Stimulated activated CD8-positive, alpha-beta memory T cell treated with anti-CD3 and anti-CD28 coated beads, Interleukin-2, amount 100 ng/mL, for 1 hour (primary cell): ENCODE measurements around the gene DOCK7.
"Not testable (repeated sequence)": the region's sequence is repeated elsewhere in the genome, so short reads cannot be mapped to it uniquely, and the experiment has no call there.

Source experiments
- DNase-seq, 2 donors: peaks; one replicate each; pipeline ENCODE4 v3.0.0-alpha.2; 2020; ENCODE audit warnings: low read depth in 2 of 2

Gene DOCK7

GRCh38 chr1:62536865-62537264 lies 151.3 kb downstream of the DOCK7 start:
- no peak for DNase-seq

- DNase-seq: no peak
Observed at GRCh38 chr1:62530516-62531154, 157.6 kb downstream of the DOCK7 start.

- DNase-seq: no peak
Observed at GRCh38 chr1:62529227-62529626, 159.0 kb downstream of the DOCK7 start.

GRCh38 chr1:62528015-62528414 lies 160.2 kb downstream of the DOCK7 start:
- no peak for DNase-seq

GRCh38 chr1:62527346-62527745 lies 160.8 kb downstream of the DOCK7 start:
- DNase-seq: not testable (repeated sequence)

- no peak for DNase-seq
Observed at GRCh38 chr1:62523860-62524259, 164.3 kb downstream of the DOCK7 start.

GRCh38 chr1:62516600-62516999 lies 171.6 kb downstream of the DOCK7 start:
- no peak for DNase-seq

GRCh38 chr1:62514746-62515423 lies 173.3 kb downstream of the DOCK7 start:
- DNase-seq: no peak

- no peak for DNase-seq
Observed at GRCh38 chr1:62513013-62513412, 175.2 kb downstream of the DOCK7 start.

- DNase-seq: no peak
Observed at GRCh38 chr1:62509028-62509427, 179.2 kb downstream of the DOCK7 start.

- DNase-seq: no peak
Observed at GRCh38 chr1:62508187-62508758, 179.9 kb downstream of the DOCK7 start.

- no peak for DNase-seq
Observed at GRCh38 chr1:62500210-62500609, 188.0 kb downstream of the DOCK7 start.

GRCh38 chr1:62494137-62494536 lies 194.0 kb downstream of the DOCK7 start:
- no peak for DNase-seq

GRCh38 chr1:62493656-62494055 lies 194.5 kb downstream of the DOCK7 start:
- DNase-seq: no peak

GRCh38 chr1:62492521-62492920 lies 195.7 kb downstream of the DOCK7 start:
- DNase-seq: no peak

- no peak for DNase-seq
Observed at GRCh38 chr1:62487956-62488355, 200.2 kb downstream of the DOCK7 start.

GRCh38 chr1:62484824-62485468 lies 203.2 kb downstream of the DOCK7 start:
- DNase-seq: no peak

GRCh38 chr1:62481681-62482080 lies 206.5 kb downstream of the DOCK7 start:
- no peak for DNase-seq

GRCh38 chr1:62476525-62477219 lies 211.5 kb downstream of the DOCK7 start:
- DNase-seq: no peak

GRCh38 chr1:62467092-62467491 lies 221.1 kb downstream of the DOCK7 start:
- DNase-seq: no peak

GRCh38 chr1:62462370-62462769 lies 225.8 kb downstream of the DOCK7 start:
- DNase-seq: no peak

GRCh38 chr1:62457955-62458354 lies 230.2 kb downstream of the DOCK7 start:
- no peak for DNase-seq
